CD4-positive, CD25-positive, alpha-beta regulatory T cell (primary cell): ENCODE data around the gene HEG1. TPM values are rescaled to one million over a fixed set of nuclear protein-coding genes. Genes with fewer than 3 reads are reported as not detected.
A peak's percentile ranks its signal among the peaks of the same experiment; 100 is the strongest.

Experiments used
- ATAC-seq, 2 donors: fragments of 150-1000 bp; cut with Tn5 transposase; one replicate each; pipeline ENCODE4 v1.10.0; 2021; ENCODE audit warnings: low read depth in 2 of 2, moderate number of reproducible peaks in 2 of 2, moderate library complexity in 1 of 2
- DNase-seq, 3 donors: peaks; one replicate each; pipeline versions ENCODE4 v3.0.0 to v3.0.0-alpha.2; 2012 to 2022; ENCODE audit warnings: mixed read lengths in 1 of 3
- H3K27ac ChIP-seq: one replicate; pipeline ENCODE4 v1.7.0; 2013; ENCODE audit warnings: mild to moderate bottlenecking, low read length; ENCODE audit not compliant: insufficient read depth, poor library complexity, severe bottlenecking
- H3K27me3 ChIP-seq: one replicate; pipeline ENCODE4 v1.7.0; 2013; ENCODE audit warnings: low read length; ENCODE audit not compliant: control insufficient read depth, insufficient read depth
- H3K36me3 ChIP-seq: one replicate; pipeline ENCODE4 v1.7.0; 2013; ENCODE audit warnings: mild to moderate bottlenecking, low read length, moderate library complexity; ENCODE audit not compliant: control insufficient read depth, insufficient read depth
- H3K4me1 ChIP-seq: 2 replicates; pipeline ENCODE4 v1.7.0; 2013; ENCODE audit warnings: mild to moderate bottlenecking, low read length; ENCODE audit not compliant: insufficient read depth, control insufficient read depth, poor library complexity, severe bottlenecking
- H3K4me3 ChIP-seq: one replicate; pipeline ENCODE4 v1.7.0; 2013; ENCODE audit warnings: low read depth, mild to moderate bottlenecking, low read length, moderate library complexity
- H3K9me3 ChIP-seq, 2 experiments: 1 replicate in 1 of 2; 2 replicates in 1 of 2; pipeline ENCODE4 v1.7.0; 2013; ENCODE audit warnings: low read length in 2 of 2, mild to moderate bottlenecking in 1 of 2, moderate library complexity in 1 of 2; ENCODE audit not compliant: control insufficient read depth in 2 of 2
- H3K27ac Mint-ChIP-seq, 3 donors: one replicate each; pipeline ENCODE4 v1.8.0; 2020 to 2022; ENCODE audit warnings: mild to moderate bottlenecking in 3 of 3, mixed read lengths in 3 of 3, moderate library complexity in 2 of 3
- H3K27me3 Mint-ChIP-seq: one replicate; pipeline ENCODE4 v1.8.0; 2022; ENCODE audit warnings: mild to moderate bottlenecking, mixed read lengths
- H3K36me3 Mint-ChIP-seq: one replicate; pipeline ENCODE4 v1.8.0; 2020; ENCODE audit warnings: mixed read lengths
- H3K4me1 Mint-ChIP-seq, 4 donors: one replicate each; pipeline ENCODE4 v1.8.0; 2020 to 2022; ENCODE audit warnings: mixed read lengths in 4 of 4, mild to moderate bottlenecking in 1 of 4
- H3K4me3 Mint-ChIP-seq, 4 donors: one replicate each; pipeline ENCODE4 v1.8.0; 2020 to 2022; ENCODE audit warnings: mild to moderate bottlenecking in 4 of 4, mixed read lengths in 4 of 4, moderate library complexity in 3 of 4
- H3K9me3 Mint-ChIP-seq, 7 donors: one replicate each; pipeline ENCODE4 v1.8.0; 2020 to 2022; ENCODE audit warnings: mixed read lengths in 7 of 7, mild to moderate bottlenecking in 3 of 7, moderate library complexity in 2 of 7
- polyA plus RNA-seq, 4 donors: library from polyadenylated mRNA; unstranded; fragments of 300-500 nt; fragmentation: Illumina TruSeq; gene quantifications; one replicate each; pipeline ENCODE4 v1.2.3, GENCODE V29; 2021
- total RNA-seq: library from RNA; stranded (reverse); gene quantifications from one replicate; pipeline ENCODE4 v1.2.3, GENCODE V29; 2022

HEG1 gene
- total and polyA plus RNA-seq, 5 donors from 2014 or later: 0.95 to 24.8 (median 2.3) TPM

- DNase-seq (no peak), ATAC-seq (no peak)
- H3K27ac ChIP-seq: no peak overlapping the region
- peaks cover 4% of the 10 kb centered on the region for H3K27me3 ChIP-seq
- H3K27ac Mint-ChIP-seq: no peak overlapping the region
- H3K9me3 ChIP-seq: no peaks in the 10 kb centered on the region
- no peak overlapping the region for H3K4me3 ChIP-seq
- H3K4me1 Mint-ChIP-seq: peaks cover 5 to 15% (median 10%) of the 10 kb centered on the region in 4 donors
- peaks cover 16% of the 10 kb centered on the region for H3K4me1 ChIP-seq
- H3K27me3 Mint-ChIP-seq: peaks cover 32% of the 10 kb centered on the region
- H3K4me3 Mint-ChIP-seq: peak overlapping the region in 1 of 4 donors; percentile 31
- H3K9me3 Mint-ChIP-seq: no peaks in the 10 kb centered on the region
- H3K36me3 ChIP-seq: no peaks in the 10 kb centered on the region
- no peaks in the 10 kb centered on the region for H3K36me3 Mint-ChIP-seq
These were observed 3.2 kb upstream of the HEG1 start for GRCh38 chr3:125058959-125059358.

DNA sequence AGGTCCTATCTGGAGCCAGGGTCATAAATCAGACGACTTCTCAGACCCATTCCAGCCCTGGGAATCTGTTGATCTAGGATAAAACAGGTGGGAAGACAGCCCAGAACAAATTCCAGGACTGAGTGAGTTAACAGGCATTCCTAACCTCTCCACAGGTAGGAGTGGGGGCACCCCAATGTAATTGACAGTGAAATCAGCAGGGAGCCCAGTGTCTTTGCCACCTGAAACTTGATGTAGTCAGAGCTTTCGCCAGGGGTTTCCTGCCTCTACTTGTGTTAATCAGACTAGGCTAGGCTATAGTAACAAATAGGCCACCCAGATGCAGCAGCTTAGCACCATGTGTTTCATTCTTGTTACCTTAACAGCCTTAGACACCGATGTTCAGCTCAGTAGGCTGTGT, 2.7 kb upstream of the HEG1 start:
- H3K36me3 Mint-ChIP-seq: no peaks in the 10 kb centered on the region
- H3K27me3 Mint-ChIP-seq: peaks cover 28% of the 10 kb centered on the region
- Histone ChIP-seq H3K36me3 (no peaks in the 10 kb centered on the region), H3K27me3 (peaks cover 4% of the 10 kb centered on the region), H3K4me3 (no peak overlapping the region), H3K4me1 (peaks cover 21% of the 10 kb centered on the region), H3K27ac (no peak overlapping the region), H3K9me3 (no peaks in the 10 kb centered on the region)
- H3K4me1 Mint-ChIP-seq: peaks cover 9 to 19% (median 15%) of the 10 kb centered on the region in 4 donors
- H3K27ac Mint-ChIP-seq: no peak overlapping the region
- ATAC-seq: no peak
- H3K4me3 Mint-ChIP-seq: peak overlapping the region in 1 of 4 donors; percentile 70
- no peak for DNase-seq
- no peaks in the 10 kb centered on the region for H3K9me3 Mint-ChIP-seq

DNA sequence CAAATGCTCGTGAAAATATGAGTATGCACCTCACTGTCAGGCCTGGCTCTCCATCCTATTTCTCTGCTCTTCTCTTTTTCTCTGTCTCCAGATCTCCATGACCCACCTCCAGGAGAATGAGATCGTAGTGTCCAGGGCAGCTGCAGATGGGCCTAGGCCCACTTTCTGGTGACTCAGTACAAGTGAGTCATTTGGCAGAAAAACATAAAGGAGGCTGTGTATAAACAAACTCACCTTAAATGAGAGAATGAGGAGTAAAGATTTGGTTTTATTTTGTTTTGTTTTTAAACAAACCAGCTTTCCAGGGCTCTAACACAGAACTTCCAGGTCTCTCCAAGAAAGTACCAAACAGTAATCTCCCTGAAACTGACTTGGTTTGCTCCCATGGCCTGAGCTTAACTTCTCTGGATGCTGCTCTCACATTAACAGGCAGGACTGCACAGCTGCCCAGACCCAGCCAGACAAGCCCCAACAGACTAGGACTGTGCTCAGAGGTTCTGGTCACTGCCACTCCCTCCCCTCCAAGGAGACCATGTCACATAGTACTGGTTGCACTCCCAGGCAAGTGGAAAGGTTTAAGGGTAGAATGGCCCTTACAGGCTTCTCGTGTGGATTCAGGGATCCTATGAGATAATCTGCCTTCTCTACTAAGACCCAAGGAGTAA, 1.5 kb upstream of the HEG1 start:
- no peak for DNase-seq
- H3K36me3 Mint-ChIP-seq: no peaks in the 10 kb centered on the region
- no peak overlapping the region for H3K27ac ChIP-seq
- peak overlapping the region in 2 of 3 donors; percentile 29 to 37 for H3K27ac Mint-ChIP-seq
- no peaks in the 10 kb centered on the region for H3K9me3 Mint-ChIP-seq
- peaks cover 33% of the 10 kb centered on the region for H3K4me1 ChIP-seq
- peaks cover 23% of the 10 kb centered on the region for H3K27me3 Mint-ChIP-seq
- H3K4me3 Mint-ChIP-seq: peak overlapping the region; percentile 30 to 82 (median 74)
- peaks cover 19 to 32% (median 23%) of the 10 kb centered on the region in 4 donors for H3K4me1 Mint-ChIP-seq
- no peaks in the 10 kb centered on the region for H3K9me3 ChIP-seq
- peaks cover 4% of the 10 kb centered on the region for H3K27me3 ChIP-seq
- H3K4me3 ChIP-seq: no peak overlapping the region
- H3K36me3 ChIP-seq: no peaks in the 10 kb centered on the region
- no peak for ATAC-seq

DNA sequence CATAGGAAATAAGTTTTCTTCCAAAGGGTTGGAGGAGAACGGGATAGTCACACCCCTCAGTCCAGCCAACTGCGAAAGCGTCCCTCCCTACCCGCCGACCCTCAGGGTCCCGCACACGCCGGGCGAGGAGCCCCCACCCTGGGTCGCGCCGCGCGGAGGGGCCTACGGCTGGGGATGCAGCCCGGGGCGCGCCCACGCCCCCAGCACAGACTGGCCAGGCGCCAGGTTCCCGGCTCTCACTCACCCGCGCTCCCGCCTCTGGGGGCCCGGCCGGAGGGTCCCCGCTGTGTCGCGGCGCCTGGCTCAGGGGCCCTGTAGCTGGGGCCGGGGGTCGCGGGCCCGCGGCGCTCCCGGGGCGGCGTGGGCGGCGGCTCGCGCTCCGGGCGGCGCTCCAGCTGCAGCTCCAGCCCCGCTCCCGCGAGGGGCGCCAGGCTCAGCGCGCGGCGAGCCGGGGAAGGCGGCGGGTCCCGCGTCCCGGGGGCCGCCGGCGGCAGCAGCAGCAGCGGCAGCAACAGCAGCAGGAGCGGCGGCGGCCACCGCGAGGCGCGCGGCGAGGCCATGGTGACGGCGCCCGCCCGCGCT, 375 bp downstream of the HEG1 start:
- peak; percentile 22 to 30 for ATAC-seq
- peak overlapping the region; percentile 92 to 95 (median 94) for H3K27ac Mint-ChIP-seq
- Histone ChIP-seq H3K27ac (peak overlapping the region; percentile 86), H3K9me3 (no peaks in the 10 kb centered on the region), H3K36me3 (no peaks in the 10 kb centered on the region), H3K27me3 (no peaks in the 10 kb centered on the region), H3K4me3 (peak overlapping the region; percentile 90), H3K4me1 (peaks cover 52% of the 10 kb centered on the region)
- H3K27me3 Mint-ChIP-seq: peaks cover 4% of the 10 kb centered on the region
- peak overlapping the region; percentile 92 to 99 (median 96) for H3K4me3 Mint-ChIP-seq
- H3K36me3 Mint-ChIP-seq: peaks cover 4% of the 10 kb centered on the region
- H3K9me3 Mint-ChIP-seq: no peaks in the 10 kb centered on the region
- peaks cover 19 to 51% (median 40%) of the 10 kb centered on the region in 4 donors for H3K4me1 Mint-ChIP-seq
- peak in 2 of 3 donors; percentile 13 to 15 for DNase-seq

- DNase-seq (peak in 2 of 3 donors; percentile 39 to 69), ATAC-seq (no peak)
- H3K9me3 Mint-ChIP-seq: no peaks in the 10 kb centered on the region
- H3K27ac Mint-ChIP-seq: peak overlapping the region; percentile 92 to 95 (median 94)
- H3K27ac ChIP-seq: peak overlapping the region; percentile 86
- peaks cover 53% of the 10 kb centered on the region for H3K4me1 ChIP-seq
- H3K4me1 Mint-ChIP-seq: peaks cover 19 to 53% (median 42%) of the 10 kb centered on the region in 4 donors
- no peaks in the 10 kb centered on the region for H3K9me3 ChIP-seq
- no peaks in the 10 kb centered on the region for H3K36me3 ChIP-seq
- peaks cover 5% of the 10 kb centered on the region for H3K36me3 Mint-ChIP-seq
- H3K27me3 ChIP-seq: no peaks in the 10 kb centered on the region
- peak overlapping the region; percentile 92 to 99 (median 96) for H3K4me3 Mint-ChIP-seq
- peak overlapping the region; percentile 90 for H3K4me3 ChIP-seq
- no peaks in the 10 kb centered on the region for H3K27me3 Mint-ChIP-seq
These were observed 1.1 kb downstream of the HEG1 start for GRCh38 chr3:125054449-125055329.

GRCh38 chr3:125054062-125054448, 1.7 kb downstream of the HEG1 start:
- Mint-ChIP-seq H3K4me1 (peaks cover 19 to 59% (median 46%) of the 10 kb centered on the region in 4 donors), H3K4me3 (peak overlapping the region; percentile 92 to 99 (median 96)), H3K27me3 (no peaks in the 10 kb centered on the region), H3K9me3 (no peaks in the 10 kb centered on the region), H3K36me3 (peaks cover 9% of the 10 kb centered on the region), H3K27ac (peak overlapping the region; percentile 92 to 95 (median 94))
- Histone ChIP-seq H3K27ac (peak overlapping the region; percentile 86), H3K9me3 (no peaks in the 10 kb centered on the region), H3K4me3 (peak overlapping the region; percentile 90), H3K36me3 (no peaks in the 10 kb centered on the region), H3K27me3 (no peaks in the 10 kb centered on the region), H3K4me1 (peaks cover 53% of the 10 kb centered on the region)
- DNase-seq: no peak
- ATAC-seq: no peak

GRCh38 chr3:125053304-125053699, 2.5 kb downstream of the HEG1 start:
- Histone ChIP-seq H3K4me1 (peaks cover 53% of the 10 kb centered on the region), H3K27ac (peak overlapping the region; percentile 86), H3K27me3 (no peaks in the 10 kb centered on the region), H3K9me3 (no peaks in the 10 kb centered on the region), H3K36me3 (no peaks in the 10 kb centered on the region), H3K4me3 (peak overlapping the region; percentile 90)
- DNase-seq (no peak), ATAC-seq (no peak)
- H3K4me1 Mint-ChIP-seq: peaks cover 19 to 64% (median 49%) of the 10 kb centered on the region in 4 donors
- H3K9me3 Mint-ChIP-seq: no peaks in the 10 kb centered on the region
- no peaks in the 10 kb centered on the region for H3K27me3 Mint-ChIP-seq
- peak overlapping the region; percentile 92 to 99 (median 96) for H3K4me3 Mint-ChIP-seq
- H3K36me3 Mint-ChIP-seq: peaks cover 9% of the 10 kb centered on the region
- H3K27ac Mint-ChIP-seq: peak overlapping the region; percentile 92 to 95 (median 94)
